ENCODE data around the gene SUN5. TPM values are rescaled to one million over a fixed set of nuclear protein-coding genes. Genes with fewer than 3 reads are reported as not detected.
"Not testable (repeated sequence)": the region's sequence is repeated elsewhere in the genome, so short reads cannot be mapped to it uniquely, and the experiment has no call there.

The SUN5 gene
- total RNA-seq, 4 donors from 2014 or later: not detected

DNA sequence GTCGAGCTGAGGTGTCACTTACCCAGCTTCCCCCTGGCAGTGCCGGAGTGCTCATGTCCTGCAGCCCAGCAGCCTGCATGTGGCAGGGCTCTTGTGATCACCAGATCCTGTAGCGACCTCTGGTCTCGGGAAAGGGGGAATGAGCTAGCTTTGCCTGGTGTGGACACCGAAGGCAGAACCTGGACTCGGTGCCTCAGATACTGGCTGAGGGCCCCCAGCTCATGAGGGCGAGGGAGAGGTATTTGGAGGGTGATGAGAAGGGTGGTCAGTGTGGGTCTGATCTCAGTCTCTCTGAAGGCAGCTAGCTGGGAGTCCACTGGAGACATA lies 26.3 kb downstream of the SUN5 start:
- no peaks in the 10 kb centered on the region for H3K9me3 ChIP-seq
- H3K27ac ChIP-seq: no peak overlapping the region
- no peaks in the 10 kb centered on the region for H3K27me3 ChIP-seq
- in situ Hi-C loops (cut with MboI; ENCODE audit: low sequenced_read_pairs in 4 of 4) (no loop called here), intact Hi-C loops (cut with DNase I; ENCODE audit: low total_unique reads) (no loop called here)
- H3K36me3 ChIP-seq: no peaks in the 10 kb centered on the region
- TF ChIP-seq POLR2A (IDR thresholded peaks at IDR 0.05): no peak
- TF ChIP-seq, protein P1, sequence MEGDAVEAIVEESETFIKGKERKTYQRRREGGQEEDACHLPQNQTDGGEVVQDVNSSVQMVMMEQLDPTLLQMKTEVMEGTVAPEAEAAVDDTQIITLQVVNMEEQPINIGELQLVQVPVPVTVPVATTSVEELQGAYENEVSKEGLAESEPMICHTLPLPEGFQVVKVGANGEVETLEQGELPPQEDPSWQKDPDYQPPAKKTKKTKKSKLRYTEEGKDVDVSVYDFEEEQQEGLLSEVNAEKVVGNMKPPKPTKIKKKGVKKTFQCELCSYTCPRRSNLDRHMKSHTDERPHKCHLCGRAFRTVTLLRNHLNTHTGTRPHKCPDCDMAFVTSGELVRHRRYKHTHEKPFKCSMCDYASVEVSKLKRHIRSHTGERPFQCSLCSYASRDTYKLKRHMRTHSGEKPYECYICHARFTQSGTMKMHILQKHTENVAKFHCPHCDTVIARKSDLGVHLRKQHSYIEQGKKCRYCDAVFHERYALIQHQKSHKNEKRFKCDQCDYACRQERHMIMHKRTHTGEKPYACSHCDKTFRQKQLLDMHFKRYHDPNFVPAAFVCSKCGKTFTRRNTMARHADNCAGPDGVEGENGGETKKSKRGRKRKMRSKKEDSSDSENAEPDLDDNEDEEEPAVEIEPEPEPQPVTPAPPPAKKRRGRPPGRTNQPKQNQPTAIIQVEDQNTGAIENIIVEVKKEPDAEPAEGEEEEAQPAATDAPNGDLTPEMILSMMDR (IDR thresholded peaks at IDR 0.05 in 4 of 5, conservative IDR thresholded peaks at IDR 0.05 in 1 of 5): no peak
- DNase-seq (no peak), ATAC-seq (no peak)
- H3K4me3 ChIP-seq: no peak overlapping the region
- no peaks in the 10 kb centered on the region for H3K4me1 ChIP-seq

- in situ Hi-C loops (cut with MboI; ENCODE audit: low sequenced_read_pairs in 4 of 4): no loop called here
Measured at GRCh38 chr20:32977281-32978008, 26.8 kb downstream of the SUN5 start.

GRCh38 chr20:32976746-32977145 lies 27.5 kb downstream of the SUN5 start:
- in situ Hi-C loops (cut with MboI; ENCODE audit: low sequenced_read_pairs in 4 of 4): no loop called here
- Histone ChIP-seq H3K4me1 (no peaks in the 10 kb centered on the region), H3K27me3 (no peaks in the 10 kb centered on the region), H3K36me3 (no peaks in the 10 kb centered on the region), H3K27ac (no peak overlapping the region), H3K9me3 (no peaks in the 10 kb centered on the region), H3K4me3 (no peak overlapping the region)
- DNase-seq: no peak
- intact Hi-C loops (cut with DNase I; ENCODE audit: low total_unique reads): no loop called here
- ATAC-seq: no peak
- TF ChIP-seq POLR2A (IDR thresholded peaks at IDR 0.05): no peak

More at GRCh38 chr20:32977281-32978008, 26.8 kb downstream of the SUN5 start:
- Histone ChIP-seq H3K36me3 (no peaks in the 10 kb centered on the region), H3K4me3 (no peak overlapping the region), H3K4me1 (no peaks in the 10 kb centered on the region), H3K9me3 (no peaks in the 10 kb centered on the region), H3K27ac (no peak overlapping the region), H3K27me3 (no peaks in the 10 kb centered on the region)
- no peak for ATAC-seq
- no peak for DNase-seq
- intact Hi-C loops (cut with DNase I; ENCODE audit: low total_unique reads): no loop called here
- TF ChIP-seq, protein P1 (IDR thresholded peaks at IDR 0.05 in 4 of 5, conservative IDR thresholded peaks at IDR 0.05 in 1 of 5): no peak
- no peak for TF ChIP-seq POLR2A (IDR thresholded peaks at IDR 0.05)

DNA sequence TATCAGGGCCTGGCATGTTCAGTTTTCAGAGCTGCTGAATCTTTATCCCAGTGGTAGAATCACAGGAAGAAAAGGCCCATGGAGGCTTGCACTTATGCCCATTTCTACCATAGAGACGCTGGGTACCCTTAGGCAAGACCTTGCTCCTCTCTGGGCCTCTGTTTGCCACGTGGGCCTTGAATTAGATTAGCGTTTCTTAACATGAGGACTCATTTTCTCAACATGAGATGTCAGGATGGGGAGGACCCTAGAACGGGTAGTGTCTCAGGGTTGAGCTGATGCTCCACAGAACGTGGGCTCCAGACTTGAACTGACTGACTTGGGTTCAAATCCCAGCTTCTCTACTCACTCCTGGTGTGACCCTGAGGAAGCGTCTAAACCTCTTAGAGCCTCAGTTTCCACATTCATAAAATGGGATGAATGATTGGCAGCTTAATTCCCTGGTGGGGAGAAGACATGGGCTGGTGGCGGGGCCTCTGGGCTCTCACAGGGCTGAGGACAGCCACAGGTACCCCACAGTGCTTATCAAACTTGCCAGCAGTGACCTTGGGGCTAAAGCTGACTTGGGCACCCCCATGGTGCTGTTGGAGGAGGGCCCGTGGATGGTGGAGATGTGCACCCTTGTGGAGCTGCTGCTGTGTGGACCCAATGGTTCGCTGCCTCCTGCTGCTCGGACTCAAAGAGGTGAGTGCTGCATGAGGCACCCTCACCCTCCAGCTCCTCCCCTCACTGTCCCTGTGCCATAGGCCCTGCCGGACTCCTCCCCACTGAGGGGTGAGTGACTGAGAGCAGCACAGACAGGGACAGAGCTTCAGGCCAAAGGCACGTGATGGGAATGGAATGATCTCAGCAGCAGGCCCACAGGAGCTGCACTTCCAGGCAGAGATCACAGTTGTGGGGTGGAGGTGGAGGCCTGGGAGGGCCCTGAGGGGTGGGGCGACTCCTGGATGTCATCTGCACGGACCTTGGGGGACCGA lies 28.2 kb downstream of the SUN5 start:
- intact Hi-C loops (cut with DNase I; ENCODE audit: low total_unique reads): no loop called here
- Histone ChIP-seq H3K9me3 (no peaks in the 10 kb centered on the region), H3K27ac (no peak overlapping the region), H3K4me1 (no peaks in the 10 kb centered on the region), H3K36me3 (no peaks in the 10 kb centered on the region), H3K27me3 (no peaks in the 10 kb centered on the region), H3K4me3 (no peak overlapping the region)
- in situ Hi-C loops (cut with MboI; ENCODE audit: low sequenced_read_pairs in 4 of 4): no loop called here
- ATAC-seq (no peak), DNase-seq (no peak)
- no peak for TF ChIP-seq POLR2A (IDR thresholded peaks at IDR 0.05)
- TF ChIP-seq, protein P1 (IDR thresholded peaks at IDR 0.05 in 4 of 5, conservative IDR thresholded peaks at IDR 0.05 in 1 of 5): no peak

DNA sequence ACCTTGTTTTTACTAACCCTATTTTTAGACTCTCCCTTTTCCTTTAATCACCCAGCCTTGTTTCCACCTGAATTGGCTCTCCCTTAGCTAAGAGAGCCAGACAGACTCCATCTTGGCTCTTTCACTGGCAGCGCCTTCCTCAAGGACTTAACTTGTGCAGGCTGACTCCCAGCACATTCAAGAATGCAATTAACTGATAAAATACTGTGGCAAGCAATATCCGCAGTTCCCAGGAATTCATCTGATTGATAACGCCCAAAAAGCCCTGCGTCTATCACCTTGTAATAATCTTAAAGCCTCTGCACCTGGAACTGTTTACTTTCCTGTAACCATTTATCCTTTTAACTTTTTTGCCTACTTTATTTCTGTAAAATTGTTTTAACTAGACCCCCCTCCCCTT lies 29.1 kb downstream of the SUN5 start:
- H3K4me3 ChIP-seq; in situ Hi-C loops (cut with MboI; ENCODE audit: low sequenced_read_pairs in 4 of 4); H3K27ac ChIP-seq; H3K36me3 ChIP-seq; intact Hi-C loops (cut with DNase I; ENCODE audit: low total_unique reads); H3K9me3 ChIP-seq; ATAC-seq; H3K4me1 ChIP-seq; H3K27me3 ChIP-seq; DNase-seq: not testable (repeated sequence)

DNA sequence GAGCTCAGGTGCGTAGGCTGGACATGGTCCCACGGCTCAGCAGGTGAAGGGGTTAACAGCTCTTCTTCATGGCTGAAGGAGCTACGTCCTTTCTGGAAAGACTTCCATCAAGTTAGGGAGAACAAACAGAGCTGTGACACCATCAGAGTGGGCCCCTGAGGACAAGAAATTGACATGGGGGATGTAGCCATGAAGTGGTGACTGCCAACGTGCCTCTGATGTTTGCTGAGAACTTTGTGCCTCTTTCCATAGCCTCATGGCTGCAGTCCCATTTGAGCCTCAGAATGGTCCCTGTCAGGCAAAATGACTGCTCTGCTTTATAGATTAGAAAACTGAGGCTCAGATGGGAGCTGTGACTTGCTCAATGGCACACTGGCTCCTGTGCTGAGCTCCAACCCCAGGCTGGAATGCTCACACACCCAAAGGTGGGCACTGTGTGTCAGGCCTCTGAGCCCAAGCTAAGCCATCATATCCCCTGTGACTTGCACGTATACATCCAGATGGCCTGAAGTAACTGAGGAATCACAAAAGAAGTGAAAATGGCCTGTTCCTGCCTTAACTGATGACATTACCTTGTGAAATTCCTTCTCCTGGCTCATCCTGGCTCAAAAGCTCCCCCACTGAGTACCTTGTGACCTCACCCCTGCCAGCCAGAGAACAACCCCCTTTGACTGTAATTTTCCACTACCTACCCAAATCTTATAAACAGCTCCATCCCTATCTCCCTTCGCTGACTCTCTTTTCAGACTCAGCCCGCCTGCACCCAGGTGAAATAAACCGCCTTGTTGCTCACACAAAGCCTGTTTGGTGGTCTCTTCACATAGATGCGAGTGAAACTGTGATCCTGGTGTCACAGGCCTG lies 29.8 kb downstream of the SUN5 start:
- ATAC-seq; H3K27me3 ChIP-seq; intact Hi-C loops (cut with DNase I; ENCODE audit: low total_unique reads); in situ Hi-C loops (cut with MboI; ENCODE audit: low sequenced_read_pairs in 4 of 4); H3K4me1 ChIP-seq; H3K4me3 ChIP-seq; H3K36me3 ChIP-seq; H3K9me3 ChIP-seq; H3K27ac ChIP-seq; DNase-seq: not testable (repeated sequence)
